Measurements from ENCODE around the gene SCLY.
"Not testable (repeated sequence)": the region's sequence is repeated elsewhere in the genome, so short reads cannot be mapped to it uniquely, and the experiment has no call there.

SCLY gene

DNA sequence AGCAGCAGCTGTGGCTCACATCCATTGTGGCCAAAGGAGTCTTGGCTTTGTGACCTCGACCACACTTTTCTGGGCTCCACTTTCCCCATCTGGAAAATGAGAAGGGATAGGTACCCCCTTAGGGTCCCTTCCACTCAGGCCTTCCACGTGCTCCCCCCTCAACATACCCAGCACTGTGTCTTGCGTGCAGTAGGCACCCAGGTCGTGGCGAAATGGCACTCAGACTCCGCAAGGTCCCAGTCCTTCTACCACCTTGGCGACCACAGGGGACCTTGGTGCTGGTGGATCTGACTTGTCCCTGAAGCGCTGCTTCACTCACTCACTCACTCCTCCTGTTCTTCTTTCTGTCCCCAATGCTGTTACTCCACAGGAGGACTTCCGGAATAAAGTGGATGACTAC is 19.9 kb upstream of the SCLY start:
- DNase-seq, result no peak

DNA sequence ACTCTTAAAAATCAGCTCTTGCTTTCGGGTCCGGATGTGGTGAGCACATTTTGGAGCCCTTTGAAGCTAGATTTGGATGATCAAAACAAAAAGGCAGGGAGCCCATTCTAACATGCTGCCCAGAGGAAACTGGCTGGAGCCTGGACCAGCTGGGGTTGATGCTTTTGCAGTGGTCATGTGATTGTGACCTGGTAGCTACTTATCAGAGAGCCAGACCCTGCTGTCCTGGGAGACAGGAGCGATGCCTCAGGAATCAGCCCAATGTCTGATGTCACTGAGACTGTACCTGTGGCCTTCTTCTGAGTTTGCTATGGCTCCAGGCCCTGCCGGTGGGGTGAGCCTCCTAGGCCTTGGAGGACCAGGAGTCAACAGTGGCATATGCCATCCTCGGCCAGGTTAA is 18.7 kb upstream of the SCLY start:
- DNase-seq, result peak in 3 of 58 donors; percentile 8 to 15 (median 13)

DNA sequence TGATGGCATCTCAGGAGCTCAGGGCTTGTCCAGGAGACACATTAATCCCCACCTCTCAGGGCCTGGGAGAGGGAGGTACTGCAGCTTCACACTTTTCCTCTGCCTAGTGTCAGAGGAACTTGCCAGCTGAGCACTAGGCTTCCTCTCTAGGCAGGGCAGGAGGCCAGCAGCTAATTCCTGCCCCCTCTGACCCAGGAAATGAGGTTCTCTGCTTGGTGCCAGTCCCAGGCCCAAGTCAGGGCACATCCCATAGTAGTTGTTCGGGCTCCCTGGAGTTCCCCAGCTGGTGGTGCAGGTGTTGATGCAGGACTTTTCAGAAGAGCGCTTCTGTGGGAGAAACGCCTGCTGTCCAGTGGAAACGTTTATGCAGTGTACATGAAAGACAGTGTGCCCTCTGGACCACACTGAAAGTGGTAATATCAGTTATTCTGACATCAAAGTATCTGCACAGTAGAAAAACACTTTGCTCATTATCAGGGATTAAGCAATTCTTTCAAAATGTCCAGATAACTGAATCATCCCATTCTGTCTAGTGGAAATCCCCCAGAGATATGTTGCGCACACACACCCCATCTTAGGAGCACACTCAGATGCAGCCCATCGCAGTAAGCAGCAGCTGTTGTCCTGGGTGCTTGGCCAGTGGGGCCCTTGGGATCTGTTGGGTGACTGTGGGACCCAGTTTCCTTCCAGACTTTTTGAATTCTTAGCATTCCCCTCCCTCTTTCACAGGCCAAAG is 17.8 kb upstream of the SCLY start:
- no peak for DNase-seq

DNA sequence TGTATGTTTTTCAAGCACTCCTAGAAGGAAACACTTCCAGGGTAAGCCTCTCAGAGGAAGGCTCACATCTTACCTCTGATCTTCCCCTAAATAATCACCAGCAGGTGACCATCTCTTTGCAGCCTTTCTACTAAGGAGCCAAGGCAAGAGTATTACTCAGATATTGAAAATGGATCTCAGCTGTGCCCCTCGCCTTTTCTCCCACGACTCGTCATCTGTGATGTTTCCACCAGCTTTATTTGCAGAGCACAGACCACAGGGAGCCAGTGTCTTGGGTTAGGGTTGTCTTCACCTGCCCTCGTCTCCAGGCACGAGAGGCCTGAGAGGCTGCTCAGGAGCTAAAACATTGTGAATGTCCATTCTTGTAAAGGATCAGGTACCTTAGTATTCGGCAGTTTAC is 16.9 kb upstream of the SCLY start:
- DNase-seq, result no peak

DNA sequence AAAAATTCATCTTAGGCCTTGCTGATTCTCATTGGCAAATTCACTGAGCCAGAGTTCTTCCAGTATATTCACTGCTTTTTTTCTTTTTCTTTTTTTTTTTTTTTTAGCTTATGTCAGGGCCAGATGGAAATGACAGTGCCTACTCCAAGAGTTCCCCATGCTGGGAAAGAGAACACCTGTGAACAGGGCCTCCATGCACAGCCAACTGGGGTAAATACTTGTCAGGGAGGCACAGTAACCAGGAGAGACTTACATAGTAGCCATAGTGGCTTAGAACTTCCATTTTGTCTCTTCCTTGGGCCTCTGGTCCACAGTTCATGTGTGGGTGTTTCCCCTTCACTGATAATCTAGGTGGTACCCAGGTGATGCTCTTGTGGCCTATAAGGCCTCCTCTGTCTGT is 15.2 kb upstream of the SCLY start:
- DNase-seq, result no peak

DNA sequence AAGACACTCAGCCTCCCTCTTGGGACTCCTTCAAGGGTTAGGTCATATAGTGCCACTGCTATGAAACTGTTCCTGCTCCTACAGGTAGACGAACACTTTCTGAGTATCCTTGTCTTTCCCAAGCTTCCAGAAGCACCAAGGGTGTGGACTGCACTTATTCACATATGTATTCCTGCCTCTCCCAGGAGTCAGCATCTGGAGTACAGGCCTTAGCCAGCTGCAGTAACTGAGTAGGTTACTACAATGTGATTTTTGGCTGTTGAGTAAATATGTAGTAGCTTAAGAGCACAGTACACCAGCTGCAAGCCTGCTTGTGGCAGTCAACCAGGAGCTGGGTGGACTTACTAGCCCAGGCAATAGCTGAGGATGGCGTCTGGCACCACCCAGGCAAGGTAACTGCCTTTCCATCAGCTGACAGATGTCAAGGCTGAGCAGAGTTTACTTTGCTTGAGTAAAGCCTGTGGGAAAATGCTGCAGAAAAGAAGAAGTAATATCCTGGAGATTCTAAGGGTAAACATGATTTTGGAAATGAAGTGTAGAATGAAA is 14.0 kb upstream of the SCLY start:
- DNase-seq, result no peak

DNA sequence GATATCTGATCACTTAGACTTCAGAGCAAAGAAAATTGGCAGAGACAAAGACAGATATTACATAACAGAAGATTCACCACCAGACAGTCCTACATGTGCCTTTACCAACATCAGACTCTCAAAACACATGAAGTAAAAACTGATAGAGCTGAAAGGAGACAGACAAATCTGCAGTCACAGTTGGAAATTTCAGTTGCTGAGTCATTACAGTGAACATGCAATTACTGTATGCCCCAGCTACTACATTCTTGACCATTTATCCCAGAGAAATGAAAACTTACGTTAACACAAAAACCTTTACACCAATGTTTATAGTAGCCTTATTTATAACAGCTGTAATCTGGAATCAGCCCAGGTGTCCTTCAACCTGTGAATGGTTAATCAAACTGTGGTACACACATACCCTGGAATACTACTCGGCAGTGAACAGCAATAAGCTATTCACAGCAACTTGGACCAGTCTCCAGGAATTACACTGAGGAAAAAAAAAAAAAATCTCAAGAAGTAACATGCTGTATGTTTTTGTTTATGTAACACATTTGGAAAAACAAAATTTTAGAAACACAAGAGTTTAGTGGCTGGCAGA is 7.5 kb upstream of the SCLY start:
- no peak for DNase-seq

- no peak for DNase-seq
These were observed 5.0 kb upstream of the SCLY start for GRCh38 chr2:238055841-238056240.

DNA sequence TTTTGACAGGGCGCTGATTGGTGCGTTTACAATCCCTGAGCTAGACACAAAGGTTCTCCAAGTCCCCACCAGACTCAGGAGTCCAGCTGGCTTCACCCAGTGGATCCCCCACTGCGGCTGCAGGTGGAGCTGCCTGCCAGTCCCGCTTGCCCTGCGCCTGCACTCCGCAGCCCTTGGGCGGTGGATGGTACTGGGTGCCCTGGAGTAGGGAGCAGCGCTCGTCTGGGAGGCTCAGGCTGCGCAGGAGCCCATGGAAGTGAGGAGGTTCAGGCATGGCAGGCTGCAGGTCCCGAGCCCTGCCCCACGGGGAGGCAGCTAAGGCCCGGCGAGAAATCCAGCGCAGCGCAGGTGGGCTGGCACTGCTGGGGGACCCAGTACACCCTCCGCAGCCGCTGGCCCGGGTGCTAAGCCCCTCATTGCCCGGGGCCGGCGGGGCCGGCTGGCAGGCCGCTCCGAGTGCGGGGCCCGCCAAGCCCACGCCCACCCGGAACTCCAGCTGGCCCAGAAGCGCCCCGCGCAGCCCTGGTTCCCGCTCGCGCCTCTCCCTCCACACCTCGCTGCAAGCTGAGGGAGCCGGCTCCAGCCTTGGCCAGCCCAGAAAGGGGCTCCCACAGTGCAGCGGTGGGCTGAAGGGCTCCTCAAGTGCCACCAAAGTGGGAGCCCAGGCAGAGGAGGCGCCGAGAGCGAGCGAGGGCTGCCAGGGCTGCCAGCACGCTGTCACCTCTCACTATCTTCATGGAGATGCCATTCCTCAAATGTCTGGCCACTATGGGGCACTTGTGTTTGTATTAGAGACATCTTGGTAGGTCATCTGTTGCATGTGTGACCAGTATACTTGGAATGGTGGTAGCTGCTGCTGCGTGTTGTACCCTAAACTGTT is 2.9 kb upstream of the SCLY start:
- DNase-seq, result not testable (repeated sequence)

DNA sequence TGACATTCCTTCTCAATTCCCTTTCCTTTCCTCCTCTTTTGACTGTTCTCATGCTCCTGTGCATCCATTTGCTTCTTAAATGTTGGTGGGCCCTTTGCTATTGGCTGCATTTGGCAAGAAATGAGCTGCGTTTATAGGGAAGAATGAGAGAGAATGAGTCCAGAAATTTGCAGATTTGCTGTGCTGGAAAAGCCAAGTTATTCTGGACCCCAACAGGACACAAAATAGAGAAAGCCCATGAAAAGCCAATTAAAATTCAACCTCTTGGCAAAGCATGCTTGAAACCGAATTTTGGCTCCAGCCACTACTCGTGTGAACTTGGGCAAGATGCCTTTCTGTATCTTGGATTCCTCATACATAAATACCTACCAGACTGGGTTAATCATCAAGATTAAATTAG is 1.3 kb upstream of the SCLY start:
- DNase-seq, result no peak

DNA sequence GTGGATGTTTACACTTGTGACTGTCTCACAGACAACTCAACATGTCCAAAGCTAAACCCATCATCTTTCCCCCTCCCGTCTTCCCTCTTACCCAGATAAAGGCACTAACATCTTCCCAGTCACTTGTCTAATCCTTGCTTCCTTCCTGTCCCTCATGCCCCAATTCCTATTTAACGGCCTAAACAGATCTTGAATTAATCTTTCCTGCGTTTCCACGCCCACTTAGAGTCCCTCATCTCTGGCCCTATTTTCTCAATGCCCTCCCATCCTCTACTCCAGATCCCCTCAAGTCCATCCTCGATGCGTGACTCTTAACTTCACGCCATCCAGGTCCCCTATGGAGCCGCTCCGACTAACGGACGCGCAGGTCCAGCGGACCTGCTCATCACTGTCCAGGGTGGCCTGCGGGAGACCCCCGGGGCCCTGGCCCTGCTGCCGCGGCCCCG is 682 bp upstream of the SCLY start:
- DNase-seq, result peak in 1 of 58 donors; percentile 59

- DNase-seq, result peak in 16 of 58 donors; percentile 15 to 63 (median 42)
These were observed 758 bp downstream of the SCLY start for GRCh38 chr2:238061315-238062202.

DNA sequence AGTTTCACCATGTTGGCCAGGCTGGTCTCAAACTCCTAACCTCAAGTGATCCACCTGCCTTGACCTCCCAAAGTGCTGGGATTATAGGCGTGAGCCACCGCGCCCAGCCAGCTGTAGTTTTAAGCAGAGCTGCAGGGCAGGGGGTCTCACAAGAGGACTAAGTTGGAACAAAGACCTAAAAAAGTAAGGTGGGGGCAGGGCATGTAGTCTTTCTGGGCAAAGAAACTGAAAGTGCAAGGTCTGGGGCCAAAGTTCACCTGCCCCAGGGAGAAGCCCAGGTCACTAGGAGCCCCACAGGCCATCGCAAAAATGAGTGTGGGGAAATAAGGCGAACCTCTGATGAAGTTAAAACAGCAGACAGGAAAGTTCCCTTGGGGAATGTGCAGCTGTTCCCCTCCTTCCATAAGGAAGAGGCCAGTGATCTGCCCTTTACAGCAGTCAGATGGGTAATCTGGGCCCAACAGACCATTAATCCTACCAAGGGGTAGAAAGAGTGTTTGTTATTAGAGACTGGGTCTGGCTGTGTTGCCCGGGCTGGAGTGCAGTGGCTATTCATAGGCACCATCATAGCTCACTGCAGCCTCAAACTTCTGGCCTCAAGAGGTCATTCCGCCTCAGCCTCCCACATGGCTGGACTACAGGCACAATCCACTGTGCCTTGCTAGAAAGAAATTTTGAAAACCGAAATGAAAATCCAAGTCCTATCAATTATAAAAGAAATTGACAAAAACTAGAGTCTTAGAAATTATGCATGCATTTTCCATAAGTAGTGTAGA is 2.8 kb downstream of the SCLY start:
- DNase-seq, result no peak

DNA sequence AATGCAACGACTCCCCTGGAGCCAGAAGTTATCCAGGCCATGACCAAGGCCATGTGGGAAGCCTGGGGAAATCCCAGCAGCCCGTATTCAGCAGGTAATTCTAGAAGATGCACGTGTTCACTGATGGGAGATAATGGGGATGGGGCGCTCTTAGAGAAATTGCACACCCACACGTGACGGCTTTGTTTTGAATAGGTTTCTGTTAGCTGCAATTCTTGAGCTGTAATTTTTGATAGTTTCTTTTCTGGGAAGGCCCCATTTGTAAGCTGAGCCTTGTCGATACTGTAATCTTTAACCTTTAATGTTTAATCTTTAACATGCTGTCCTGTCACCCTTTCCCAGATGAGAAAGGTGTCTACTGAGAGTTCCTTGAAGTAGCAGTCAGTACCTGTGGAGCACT is 3.6 kb downstream of the SCLY start:
- DNase-seq, result no peak

GRCh38 chr2:238065071-238065846 is 4.5 kb downstream of the SCLY start:
- no peak for DNase-seq

- DNase-seq, result no peak
These were observed 5.4 kb downstream of the SCLY start for GRCh38 chr2:238066218-238066617.

- not testable (repeated sequence) for DNase-seq
These were observed 5.9 kb downstream of the SCLY start for GRCh38 chr2:238066718-238067117.

DNA sequence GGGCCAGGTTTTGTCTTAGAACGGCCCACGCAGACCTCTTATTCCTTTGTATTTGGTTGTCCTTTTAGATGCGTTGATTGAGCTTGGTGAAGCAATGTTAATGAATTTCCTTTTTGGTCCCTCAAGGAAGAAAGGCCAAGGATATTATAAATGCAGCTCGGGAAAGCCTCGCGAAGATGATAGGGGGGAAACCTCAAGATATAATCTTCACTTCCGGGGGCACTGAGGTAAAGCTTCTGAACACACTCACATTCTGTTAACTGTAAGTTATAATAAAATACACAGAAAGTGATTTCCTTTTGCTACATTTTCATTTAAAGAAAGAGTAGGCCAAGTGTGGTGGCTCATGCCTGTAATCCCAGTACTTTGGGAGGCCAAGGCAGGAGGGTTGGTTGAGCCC is 7.1 kb downstream of the SCLY start:
- no peak for DNase-seq

DNA sequence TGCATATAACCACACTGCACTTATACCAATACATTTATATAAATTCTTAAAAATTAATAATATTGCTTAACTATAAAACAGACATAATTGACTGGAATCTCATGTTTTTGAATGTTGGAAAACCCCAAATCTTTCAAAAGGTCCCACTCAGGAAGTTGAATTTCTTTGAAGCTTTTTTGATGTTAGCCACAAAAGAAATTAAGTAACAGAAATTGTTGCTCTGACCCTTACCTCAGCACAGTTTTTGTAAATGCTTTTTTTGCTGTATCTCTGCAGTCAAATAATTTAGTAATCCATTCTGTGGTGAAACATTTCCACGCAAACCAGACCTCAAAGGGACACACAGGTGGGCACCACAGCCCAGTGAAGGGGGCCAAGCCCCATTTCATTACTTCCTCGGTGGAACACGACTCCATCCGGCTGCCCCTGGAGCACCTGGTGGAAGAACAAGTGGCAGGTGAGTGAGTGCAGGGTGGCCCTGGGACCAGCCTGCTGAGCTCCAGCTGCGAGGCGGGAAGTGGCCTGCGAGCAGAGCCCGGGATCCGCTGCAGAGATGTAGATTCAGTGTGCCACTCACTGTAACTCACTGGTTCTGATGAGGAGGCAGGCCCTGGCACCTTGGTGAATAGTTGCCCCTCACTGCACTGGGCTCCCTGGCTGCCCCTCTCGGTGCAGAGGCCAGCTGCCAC is 8.4 kb downstream of the SCLY start:
- DNase-seq, result no peak

Measured in anterior cingulate cortex (tissue), 58 donors.